Neural progenitor cell (in vitro differentiated cells): ENCODE results near the gene STEAP3.

Source experiments
- CTCF ChIP-seq: fragments of 200-600 bp; sonication (generic); IDR thresholded peaks from 2 replicates; pipeline ENCODE4 v1.5.1; 2017; ENCODE audit warnings: antibody characterized with exemption, mild to moderate bottlenecking
- EZH2phosphoT487 ChIP-seq: fragments of 200-600 bp; sonication (generic); IDR thresholded peaks from 2 replicates; pipeline ENCODE4 v1.6.1; 2017; ENCODE audit warnings: antibody characterized with exemption

- TF ChIP-seq CTCF, result no peak
- TF ChIP-seq EZH2phosphoT487, result no peak
These were observed 56.0 kb downstream of the STEAP3 start for GRCh38 chr2:119279666-119280065.
